Stimulated activated CD4-positive, alpha-beta T cell treated with anti-CD3 and anti-CD28 coated beads, TNF-alpha, amount 100 ng/mL, for 24 hours (primary cell): ENCODE data around the gene KRT23.
A peak's percentile ranks its signal among the peaks of the same experiment; 100 is the strongest.

Experiments
- DNase-seq, 3 experiments: peaks; one replicate each; pipeline ENCODE4 v3.0.0-alpha.2; 2020; ENCODE audit warnings: low read depth in 3 of 3

Gene KRT23

GRCh38 chr17:40909351-40909750 lies 28.1 kb downstream of the KRT23 start:
- peak; percentile 48 to 67 (median 55) for DNase-seq

DNA sequence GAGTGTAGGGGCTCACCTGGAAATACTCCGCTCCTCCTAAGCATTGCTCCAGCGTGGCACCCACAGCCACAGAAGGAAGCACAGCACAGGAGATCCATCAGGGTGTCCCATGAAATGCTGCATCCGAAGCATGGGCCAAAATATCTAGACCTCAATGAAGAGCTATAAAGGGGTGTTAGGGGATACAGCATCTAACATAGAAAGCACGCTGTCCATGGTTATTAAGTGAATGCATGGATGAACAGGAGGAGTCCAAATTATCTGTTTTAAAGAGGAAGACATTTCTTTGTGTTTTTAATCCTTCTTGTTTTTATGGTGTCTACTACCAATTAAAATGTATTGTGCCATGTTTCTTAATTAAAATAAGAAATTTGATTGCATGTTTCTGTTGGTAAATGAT lies 30.8 kb downstream of the KRT23 start:
- DNase-seq: no peak

- no peak for DNase-seq
Measured at GRCh38 chr17:40905370-40905769, 32.1 kb downstream of the KRT23 start.

- DNase-seq: no peak
Measured at GRCh38 chr17:40903129-40903847, 34.2 kb downstream of the KRT23 start.

- DNase-seq: no peak
Measured at GRCh38 chr17:40902498-40902897, 34.9 kb downstream of the KRT23 start.

- DNase-seq: no peak
Measured at GRCh38 chr17:40901981-40902474, 35.4 kb downstream of the KRT23 start.

DNA sequence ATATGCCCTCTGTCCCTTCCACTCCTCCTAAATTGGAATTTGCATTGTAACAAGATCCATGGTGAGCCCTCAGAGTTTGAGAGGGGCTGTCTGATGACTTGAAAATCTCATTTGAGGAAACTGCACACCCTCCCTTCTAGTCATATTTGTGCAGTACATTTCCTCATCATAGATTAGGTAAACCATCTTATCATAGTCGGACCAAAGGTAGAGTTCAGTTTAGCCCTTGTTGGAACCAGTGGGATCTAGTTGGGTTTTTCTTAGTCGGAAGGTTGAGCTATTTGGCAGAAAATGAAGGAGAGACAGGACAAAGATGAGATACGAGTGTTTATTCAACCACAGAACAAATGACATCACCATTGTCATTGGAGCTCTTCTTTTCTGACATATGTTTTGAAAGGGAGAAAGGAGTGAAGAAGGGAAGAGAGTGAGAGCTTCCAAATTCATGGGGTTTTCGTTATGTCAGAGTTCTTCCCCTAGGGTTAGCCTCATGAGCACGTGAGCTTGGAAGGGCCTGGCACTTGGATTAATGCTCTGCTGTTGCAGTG lies 36.6 kb downstream of the KRT23 start:
- no peak for DNase-seq

GRCh38 chr17:40896916-40897455 lies 40.5 kb downstream of the KRT23 start:
- no peak for DNase-seq

DNA sequence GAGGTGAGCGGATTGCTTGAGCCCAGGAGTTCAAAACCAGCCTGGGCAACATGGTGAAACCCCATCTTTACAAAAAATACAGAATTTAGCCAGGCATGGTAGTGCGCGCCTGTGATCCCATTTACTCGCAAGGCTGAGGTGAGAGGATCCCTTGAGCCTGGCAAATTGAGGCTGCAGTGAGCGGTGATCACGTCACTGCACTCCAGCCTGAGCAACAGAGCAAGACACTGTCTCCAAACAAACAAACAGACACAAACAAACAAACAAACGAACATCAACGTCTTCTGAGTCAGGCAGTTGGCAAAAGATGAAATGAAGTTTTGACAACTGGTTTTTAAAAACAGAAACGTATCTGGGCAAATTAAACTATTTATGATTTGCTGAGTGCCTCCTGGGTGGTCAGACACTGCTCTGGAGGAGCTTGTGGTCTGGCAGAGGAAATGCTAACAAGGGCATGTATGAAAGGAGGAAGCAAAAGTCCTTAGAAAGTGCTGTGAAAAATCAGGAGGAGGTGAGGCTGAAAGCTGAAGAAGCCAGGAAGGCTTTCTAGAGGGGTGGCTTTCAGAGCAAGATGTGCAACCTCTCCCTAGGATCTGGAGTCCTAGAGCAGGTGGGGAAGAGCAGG lies 42.2 kb downstream of the KRT23 start:
- no peak for DNase-seq

GRCh38 chr17:40888196-40888720 lies 49.2 kb downstream of the KRT23 start:
- no peak for DNase-seq

DNA sequence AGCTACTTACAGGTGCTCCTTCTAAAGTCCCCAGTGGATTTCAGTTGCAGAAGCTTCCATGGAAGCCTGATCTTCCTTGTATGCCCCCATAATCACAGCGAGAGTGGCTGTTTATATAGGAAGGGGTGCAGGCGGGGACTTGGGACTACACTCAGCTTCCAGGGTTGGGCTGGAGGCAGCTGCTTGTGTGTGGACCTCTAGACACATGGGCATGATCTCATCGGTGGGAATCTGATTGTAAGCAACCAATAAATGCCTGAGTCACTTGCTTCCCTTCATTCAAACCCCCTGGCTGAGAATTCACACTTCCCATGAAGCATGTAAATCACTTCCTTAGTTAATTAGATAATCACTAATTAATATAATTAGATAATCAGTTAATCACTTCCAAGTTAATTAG lies 51.4 kb downstream of the KRT23 start:
- no peak for DNase-seq

GRCh38 chr17:40884708-40885512 lies 52.5 kb downstream of the KRT23 start, which contains the start of gene KRT20:
Gene KRT20 (minus strand): TSS chr17:40885242. CDS start chr17:40885185, 57 bp downstream.
- no peak for DNase-seq

DNA sequence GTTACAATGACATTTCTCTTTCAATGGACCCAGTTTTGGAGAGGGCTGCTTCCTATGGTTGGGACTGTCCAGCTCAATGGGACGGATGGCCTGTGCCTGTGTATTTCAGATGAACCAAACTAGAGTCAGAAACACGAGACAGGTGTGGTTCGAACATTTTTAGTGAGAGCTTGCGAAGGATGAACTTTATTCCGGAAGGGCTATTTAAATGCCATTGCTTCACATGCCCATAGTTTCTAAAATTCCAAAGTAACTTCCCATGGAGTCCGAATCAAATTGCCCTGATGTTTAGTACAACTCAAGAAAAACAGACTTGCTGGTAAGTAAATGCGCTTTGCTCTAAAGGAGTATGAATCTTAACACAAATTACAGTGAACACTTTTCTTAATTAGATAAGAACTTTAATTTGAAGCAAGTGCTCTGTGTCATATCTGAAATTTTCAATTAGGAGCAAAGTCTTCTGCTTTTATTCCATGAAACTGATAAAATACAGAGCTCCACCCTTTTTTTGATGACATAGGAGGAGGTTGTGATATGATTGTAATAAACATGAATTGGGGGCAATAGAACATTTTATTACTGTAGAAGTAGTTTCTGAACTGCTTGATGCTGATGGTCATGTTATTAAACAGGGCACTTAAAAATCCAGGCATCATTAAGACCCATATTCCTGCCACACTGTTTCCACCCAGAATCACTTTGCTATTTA lies 53.7 kb downstream of the KRT23 start:
- DNase-seq: no peak

GRCh38 chr17:40883031-40883430 lies 54.4 kb downstream of the KRT23 start:
- no peak for DNase-seq

- DNase-seq: no peak
Measured at GRCh38 chr17:40879026-40879425, 58.4 kb downstream of the KRT23 start.

DNA sequence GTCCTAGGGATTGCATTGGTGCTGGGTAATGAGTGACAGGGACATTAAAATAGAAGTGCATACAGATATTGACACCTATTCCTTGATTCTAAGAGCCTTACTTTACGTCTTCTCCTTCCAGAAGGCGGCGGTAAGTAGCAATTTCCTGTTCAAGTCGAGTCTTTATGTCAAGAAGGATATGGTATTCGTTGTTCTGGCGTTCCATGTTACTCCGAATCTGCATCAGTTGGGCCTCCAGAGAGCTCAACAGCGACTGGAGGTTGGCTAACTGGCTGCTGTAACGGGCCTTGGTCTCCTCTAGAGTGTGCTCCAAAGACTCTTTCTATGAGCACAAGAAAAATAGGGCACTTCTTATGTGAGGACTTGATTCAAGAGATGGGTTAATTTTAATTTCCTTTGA lies 59.4 kb downstream of the KRT23 start:
- DNase-seq: no peak

DNA sequence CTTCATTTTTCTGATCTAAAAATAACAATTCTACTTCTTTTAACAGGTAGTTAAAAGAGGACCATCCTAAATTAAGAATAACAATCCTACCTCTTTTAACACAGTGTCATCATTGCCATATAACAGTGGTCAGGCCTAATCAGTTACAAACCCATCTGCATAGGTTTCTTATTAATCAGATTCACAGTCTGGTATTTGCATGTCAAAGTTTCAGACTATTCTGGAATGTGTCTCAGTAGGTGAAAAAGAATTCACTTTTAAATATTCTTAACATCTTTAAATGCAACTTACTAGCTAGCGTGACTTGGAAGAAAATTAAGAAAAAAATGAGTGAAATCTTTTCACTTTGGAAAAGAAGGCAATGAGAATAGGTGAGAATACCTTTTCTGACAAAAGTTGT lies 63.6 kb downstream of the KRT23 start:
- DNase-seq: no peak

DNA sequence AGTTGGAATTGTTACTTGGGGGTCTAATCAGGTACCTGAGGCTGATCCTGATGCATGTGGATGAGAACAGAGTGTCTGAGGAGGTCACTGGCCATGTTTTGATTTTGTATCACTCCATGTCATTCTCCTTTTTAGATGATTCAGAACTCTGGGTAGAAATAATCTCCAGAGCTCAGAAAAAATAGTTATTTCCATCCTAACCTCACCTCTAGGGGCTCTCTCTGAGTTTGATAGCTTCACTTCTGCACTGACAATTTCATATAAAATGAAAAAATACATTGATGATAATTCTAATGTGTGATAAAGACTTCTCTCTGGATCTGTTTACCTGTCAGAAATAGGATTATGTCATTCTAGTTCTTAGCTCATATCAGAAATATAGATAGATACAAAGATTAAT lies 64.2 kb downstream of the KRT23 start:
- no peak for DNase-seq
